DMS53 treated with DMSO at 0.1 percent for 48 hours (cell line): Measurements from ENCODE around the gene PALM.
"Not testable (repeated sequence)": the region's sequence is repeated elsewhere in the genome, so short reads cannot be mapped to it uniquely, and the experiment has no call there.

Experiments used
- DNase-seq: peaks from one replicate; lab custom pipeline; 2025; ENCODE audit not compliant: unreplicated experiment; lab: John Stamatoyannopoulos, UW

Gene PALM

DNA sequence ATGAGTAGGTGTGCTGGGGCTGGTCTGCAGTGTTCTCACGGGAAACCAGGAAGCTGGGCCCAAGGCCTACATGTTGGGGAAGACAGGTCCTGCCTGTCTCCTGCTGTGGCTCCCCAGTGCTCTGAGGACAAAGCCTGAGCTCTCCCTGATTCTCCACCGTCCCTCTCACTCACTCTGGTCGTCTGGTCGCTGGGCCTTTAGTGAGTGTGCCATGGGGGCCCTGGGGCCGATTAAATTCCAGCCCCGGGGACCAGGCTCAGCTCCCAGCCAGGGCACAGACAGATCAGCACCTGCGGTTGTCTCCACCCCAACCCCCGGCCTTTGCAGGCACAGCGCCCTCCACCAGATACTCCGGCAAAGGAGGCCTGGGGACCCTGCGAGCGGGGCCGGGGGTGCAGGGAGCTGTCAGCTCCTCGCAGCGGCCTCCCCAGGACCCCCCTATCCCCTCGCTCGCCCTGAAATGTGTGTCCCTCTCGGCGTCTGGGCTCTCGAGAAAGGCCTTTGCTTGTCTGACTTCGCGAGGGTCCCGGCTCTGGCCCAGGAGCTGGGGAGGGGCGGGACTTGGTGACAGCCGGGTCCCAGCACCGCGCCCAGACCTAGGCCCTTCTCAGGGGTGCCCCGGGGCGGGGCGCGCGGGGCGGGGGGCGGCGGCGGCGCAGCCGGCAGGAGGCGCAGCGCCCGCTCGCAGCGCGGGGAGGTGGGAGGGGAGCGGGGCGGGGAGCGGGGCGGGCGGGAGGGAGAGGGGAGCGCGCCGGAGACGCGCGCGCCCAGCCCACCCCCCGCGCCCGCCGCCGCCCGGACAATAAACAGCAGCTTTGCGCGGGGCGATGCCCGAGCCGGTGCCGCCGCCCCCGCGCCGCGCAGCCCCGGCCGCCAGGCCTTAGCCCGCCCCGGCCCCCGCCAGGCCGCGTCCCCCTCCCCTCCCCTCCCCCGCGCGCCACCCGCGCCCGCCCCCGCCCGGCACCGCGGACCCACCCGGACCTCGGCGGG, at the start of gene PALM:
Gene PALM (plus strand): TSS at position 782 of the 990 bp plus-strand sequence. CDS start 212 bp downstream, outside the sequence.
- DNase-seq = no peak

- DNase-seq = no peak
Measured at GRCh38 chr19:660793-661426, 47.8 kb upstream of the PALM start.

DNA sequence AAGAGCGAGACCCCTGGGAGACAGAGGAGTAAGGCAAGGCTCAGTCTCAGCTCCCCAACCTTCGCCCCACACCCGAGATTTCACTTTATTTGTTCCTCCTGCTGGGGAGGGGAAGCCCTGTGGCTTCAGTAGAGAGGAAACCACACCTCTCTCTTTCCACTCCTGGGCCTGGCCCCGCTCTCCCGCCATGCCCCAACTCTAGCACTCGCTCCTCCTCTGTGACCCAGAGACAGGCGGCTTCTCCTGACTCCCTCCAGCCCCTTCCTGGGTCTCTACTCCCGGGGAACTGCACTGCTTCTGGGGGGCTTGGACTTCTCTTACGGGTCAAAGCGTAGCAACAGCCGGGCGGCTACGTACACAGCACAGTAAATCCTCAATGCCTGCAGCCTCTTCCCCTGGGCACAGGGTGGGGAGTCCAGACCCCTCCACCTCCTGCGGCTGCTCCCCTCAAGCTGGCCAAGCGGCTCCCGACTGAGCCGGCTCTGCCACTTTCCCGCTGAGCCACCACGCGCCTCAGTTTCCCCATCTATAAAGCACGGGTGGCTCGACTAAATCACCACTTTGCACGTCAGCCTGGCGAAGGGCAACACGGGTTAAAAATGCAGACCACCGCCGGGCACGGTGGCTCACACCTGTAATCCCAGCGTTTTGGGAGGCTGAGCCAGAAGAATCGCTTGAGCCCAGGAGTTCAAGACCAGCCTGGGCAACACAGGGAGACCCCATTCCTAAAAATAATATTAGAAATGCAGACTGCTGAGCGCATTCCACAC, 47.1 kb upstream of the PALM start:
- no peak for DNase-seq

GRCh38 chr19:662207-662961, 46.4 kb upstream of the PALM start:
- DNase-seq = no peak

- peak; percentile 58 for DNase-seq
Measured at GRCh38 chr19:662962-663681, 45.6 kb upstream of the PALM start, which contains the start of gene RNF126. Gene RNF126 (minus strand): TSS chr19:663214. CDS start chr19:663121, 93 bp downstream.

- no peak for DNase-seq
Measured at GRCh38 chr19:663682-664117, 45.0 kb upstream of the PALM start.

DNA sequence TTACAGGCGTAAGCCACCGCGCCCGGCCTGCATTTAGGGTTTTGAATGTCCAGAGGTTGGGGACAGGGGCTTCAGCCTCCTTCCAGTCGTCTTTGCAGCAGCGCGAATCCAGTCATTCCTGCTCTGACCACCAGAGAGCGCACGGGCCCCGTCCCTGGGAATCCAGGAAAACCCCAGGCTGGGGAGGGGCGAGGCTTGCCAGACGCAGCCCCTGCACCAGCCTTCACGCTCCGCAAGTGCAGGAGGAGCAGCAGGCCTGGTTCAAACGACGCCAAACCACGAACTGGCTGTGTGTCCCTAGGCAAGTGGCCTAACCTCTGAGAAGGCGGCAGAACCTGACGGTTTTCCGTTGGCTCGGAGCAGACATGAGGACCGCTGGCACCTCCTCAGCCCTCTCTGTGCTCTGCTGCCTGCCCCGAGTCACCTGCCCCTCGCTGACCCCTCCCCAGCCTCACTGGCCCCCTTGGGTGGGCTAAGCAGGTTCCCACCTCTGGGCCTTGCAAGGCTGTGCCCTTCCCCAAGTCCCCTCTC, 43.8 kb upstream of the PALM start:
- DNase-seq = peak; percentile 50

GRCh38 chr19:666985-667573, 41.7 kb upstream of the PALM start:
- not testable (repeated sequence) for DNase-seq

- DNase-seq = not testable (repeated sequence)
Measured at GRCh38 chr19:668675-669434, 39.9 kb upstream of the PALM start.

DNA sequence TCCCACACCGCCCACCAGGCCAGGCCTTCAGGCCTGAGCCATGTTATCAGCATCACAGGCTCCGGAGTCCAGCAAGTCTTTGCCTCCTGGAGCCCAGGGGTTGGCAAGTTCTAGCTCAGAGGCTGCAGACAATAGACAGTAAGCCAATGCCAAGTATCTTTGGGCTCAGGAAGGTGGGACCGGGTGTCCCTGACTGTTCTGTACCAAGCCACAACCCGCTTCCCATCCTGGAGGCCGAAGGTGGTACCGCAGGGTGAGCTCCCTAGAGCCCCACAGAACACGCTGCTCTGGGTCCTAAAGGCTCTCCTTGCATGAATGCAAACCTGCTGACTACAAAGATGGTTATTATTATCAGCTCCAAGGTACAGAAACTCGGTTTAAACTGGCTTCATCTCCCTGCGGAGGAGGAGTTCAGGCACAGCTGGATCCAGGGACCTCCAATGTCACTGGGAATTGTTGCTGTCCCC, 38.1 kb upstream of the PALM start:
- no peak for DNase-seq

- DNase-seq = no peak
Measured at GRCh38 chr19:674282-675151, 34.2 kb upstream of the PALM start.

DNA sequence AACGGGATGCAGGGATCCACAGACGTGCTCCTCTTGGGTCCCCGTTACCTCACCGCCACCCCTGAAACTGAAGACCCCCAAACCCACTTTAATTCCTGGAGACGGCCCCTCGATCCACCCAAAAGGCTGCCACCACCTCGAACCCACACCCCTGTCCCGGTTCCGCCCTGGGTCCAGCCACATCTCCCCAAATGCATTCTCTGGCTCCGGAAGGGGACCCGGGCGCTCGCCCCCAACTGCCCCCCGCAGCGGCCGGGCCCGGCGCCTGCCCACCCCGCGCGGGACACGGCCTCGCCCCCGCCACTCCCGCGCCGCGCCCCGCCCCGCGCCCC, 32.8 kb upstream of the PALM start:
- DNase-seq = no peak

- DNase-seq = no peak
Measured at GRCh38 chr19:676339-677105, 32.2 kb upstream of the PALM start, which contains the start of gene FSTL3. Gene FSTL3 (plus strand): TSS chr19:676392. CDS start chr19:676424, 32 bp downstream.

DNA sequence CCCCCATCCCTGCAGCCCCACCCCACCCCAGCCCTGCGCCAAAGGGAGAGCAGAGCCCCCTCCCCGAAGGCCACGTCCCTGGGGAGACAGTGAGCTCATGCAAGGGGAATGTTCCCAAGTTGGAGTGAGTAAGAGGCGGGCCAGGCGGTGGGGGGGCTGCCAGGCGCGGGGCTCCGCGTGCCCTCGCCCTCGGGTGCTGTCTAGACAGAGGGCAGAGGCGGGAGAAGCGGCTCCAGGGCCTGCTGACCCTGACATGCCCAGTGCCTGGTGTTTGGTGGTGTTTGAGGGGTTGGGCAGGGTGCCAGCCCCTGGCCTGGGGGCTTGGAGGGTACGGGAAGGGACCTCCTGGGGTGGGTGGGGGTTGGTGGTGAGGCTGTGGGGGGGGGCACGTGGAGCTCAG, 31.5 kb upstream of the PALM start:
- no peak for DNase-seq

DNA sequence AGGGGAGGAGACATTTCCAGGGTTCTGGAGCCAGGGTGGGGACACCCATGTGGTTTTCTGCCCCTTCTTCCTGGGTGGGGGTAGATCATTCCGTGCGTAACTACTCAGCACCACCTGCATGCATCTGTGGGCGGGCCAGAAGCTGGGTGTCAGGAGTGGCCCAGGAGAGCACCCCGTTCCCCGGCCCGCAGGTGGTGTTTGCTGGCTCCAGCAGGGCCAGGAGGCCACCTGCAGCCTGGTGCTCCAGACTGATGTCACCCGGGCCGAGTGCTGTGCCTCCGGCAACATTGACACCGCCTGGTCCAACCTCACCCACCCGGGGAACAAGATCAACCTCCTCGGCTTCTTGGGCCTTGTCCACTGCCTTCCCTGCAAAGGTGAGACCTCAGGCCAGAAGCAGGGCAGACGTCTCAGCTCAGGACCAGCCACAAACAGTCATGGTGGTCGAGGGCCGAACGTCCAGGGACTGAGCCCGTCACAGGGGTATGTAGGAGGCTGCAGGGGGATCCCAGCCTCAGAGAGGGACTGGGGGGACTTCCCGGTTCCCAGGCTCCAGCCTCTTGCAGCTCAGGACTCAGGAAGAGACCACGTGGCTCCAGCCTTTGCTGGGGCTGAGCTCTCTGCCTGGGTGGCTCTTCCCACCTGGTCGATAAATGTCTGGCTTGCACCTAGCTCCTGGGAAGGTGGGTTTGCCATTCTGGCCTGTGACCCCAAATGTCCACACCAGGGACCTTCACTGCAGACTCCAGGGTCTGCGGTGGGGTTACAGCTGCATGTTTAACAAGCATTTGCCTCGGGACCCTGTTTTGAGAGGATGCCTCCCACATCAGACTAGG, 30.9 kb upstream of the PALM start:
- DNase-seq = no peak
